AG10803 (cell line): ENCODE results near the gene CCDC8.
A peak's percentile ranks its signal among the peaks of the same experiment; 100 is the strongest.

Source experiments
- DNase-seq: peaks from one replicate; pipeline ENCODE4 v3.0.0; 2010; ENCODE audit warnings: low read depth
- H3K4me3 ChIP-seq: 2 replicates; pipeline ENCODE4 v1.5.1; 2011; ENCODE audit warnings: mild to moderate bottlenecking, low read length, control low read depth
- TF ChIP-seq, protein P1 (sequence below): conservative IDR thresholded peaks from 2 replicates; pipeline ENCODE4 v1.5.1; 2011; ENCODE audit warnings: mild to moderate bottlenecking, low read length, control low read depth, inconsistent platforms

The CCDC8 gene

DNA sequence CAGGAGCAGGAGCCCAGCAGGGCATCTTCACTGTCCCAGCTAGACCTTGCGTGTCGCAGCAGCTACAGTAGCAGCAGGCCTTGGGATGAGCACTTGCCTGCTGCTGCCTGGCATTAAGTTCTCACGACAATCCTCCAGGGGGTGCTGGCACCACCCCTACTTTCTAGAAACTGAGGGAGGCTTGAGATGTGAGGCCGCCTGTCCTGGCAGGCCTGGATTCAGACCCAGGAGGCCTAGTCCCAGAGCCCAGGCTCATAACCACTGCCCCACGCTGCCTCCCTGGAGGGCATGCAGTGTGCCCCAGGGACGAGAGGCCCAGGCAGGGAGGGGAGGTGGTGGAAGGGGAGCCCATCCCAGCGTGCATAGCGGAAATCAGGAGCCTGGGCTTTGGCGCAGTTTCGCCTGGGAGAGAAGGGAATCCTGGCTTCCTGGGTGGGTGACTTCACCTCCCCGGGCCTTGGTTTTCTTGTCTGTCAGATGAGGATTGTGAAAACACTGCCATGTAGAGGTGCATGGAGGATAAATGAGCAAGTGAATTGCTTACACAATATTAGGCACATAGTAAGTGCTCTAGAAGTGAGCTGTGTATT is 40.4 kb downstream of the CCDC8 start:
- H3K4me3 ChIP-seq: peak overlapping the region; percentile 12; the same call in 1 of the 2 replicates
- peak; percentile 44 for DNase-seq
- TF ChIP-seq, protein P1, sequence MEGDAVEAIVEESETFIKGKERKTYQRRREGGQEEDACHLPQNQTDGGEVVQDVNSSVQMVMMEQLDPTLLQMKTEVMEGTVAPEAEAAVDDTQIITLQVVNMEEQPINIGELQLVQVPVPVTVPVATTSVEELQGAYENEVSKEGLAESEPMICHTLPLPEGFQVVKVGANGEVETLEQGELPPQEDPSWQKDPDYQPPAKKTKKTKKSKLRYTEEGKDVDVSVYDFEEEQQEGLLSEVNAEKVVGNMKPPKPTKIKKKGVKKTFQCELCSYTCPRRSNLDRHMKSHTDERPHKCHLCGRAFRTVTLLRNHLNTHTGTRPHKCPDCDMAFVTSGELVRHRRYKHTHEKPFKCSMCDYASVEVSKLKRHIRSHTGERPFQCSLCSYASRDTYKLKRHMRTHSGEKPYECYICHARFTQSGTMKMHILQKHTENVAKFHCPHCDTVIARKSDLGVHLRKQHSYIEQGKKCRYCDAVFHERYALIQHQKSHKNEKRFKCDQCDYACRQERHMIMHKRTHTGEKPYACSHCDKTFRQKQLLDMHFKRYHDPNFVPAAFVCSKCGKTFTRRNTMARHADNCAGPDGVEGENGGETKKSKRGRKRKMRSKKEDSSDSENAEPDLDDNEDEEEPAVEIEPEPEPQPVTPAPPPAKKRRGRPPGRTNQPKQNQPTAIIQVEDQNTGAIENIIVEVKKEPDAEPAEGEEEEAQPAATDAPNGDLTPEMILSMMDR: peak; percentile 48

DNA sequence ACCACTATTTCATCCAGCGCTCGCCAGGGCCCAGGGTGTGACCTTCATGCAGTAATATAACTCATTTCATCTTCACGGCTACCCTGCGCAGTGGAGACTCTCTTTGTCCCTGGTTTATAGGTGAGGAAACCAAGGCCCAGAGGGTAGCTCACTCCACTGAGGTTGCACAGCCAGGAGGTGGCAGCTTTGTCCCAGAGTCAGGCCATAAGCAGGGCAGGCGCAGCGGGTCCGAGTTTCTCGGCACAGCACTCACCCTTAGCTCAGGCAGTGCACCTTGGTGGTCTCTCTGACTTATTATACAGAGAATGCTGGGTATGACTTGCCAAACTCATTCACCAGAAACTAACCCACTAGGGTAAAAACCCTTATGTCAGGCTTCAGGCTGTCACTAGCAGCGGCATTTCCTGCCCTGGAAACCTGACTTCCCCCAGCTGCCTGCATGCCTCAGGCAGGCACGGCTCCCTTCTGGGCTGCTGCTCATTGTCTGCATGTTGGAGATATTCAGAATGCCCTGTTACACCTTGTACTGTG is 41.9 kb downstream of the CCDC8 start:
- no peak for DNase-seq
- no peak overlapping the region for H3K4me3 ChIP-seq
- TF ChIP-seq, protein P1: no peak

DNA sequence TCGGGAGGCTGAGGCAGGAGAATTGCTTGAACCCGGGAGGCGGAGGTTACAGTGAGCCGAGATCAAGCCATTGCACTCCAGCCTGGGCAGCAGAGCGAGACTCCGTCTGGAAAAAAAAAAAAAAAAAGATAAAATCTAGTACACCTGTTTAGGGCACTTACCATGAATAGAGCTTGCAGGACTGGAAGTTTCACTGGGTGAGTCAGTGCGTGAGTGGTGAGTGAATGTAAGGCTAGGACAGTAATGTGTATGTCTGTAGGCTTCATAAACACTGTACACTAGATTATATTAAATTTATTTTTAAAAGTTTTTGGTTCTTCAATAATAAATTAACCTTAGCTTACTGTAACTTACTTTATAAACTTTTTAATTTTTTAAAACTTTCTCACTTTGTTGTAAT is 43.5 kb downstream of the CCDC8 start:
- DNase-seq: no peak
- TF ChIP-seq, protein P1: no peak
- H3K4me3 ChIP-seq: no peak overlapping the region

DNA sequence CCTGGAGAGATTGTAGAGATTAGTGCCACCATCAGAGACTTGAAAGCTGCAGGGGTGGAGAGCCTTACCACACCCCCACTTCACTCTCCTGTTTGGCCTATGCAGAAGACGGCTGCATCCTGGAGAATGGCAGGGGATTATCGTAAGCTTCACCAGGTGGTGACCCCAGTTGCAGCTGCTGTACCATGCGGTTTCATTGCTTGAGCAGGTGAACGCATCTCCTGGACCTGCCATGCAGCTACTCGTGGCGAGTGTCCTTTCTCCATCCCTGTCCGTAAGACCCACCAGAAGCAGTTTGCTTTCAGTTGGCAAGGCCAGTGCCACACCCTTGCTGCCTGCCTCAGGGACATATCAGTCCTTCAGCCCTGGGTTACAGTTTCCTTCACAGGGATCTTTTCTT is 45.2 kb downstream of the CCDC8 start:
- H3K4me3 ChIP-seq: no peak overlapping the region
- no peak for DNase-seq
- TF ChIP-seq, protein P1: no peak

DNA sequence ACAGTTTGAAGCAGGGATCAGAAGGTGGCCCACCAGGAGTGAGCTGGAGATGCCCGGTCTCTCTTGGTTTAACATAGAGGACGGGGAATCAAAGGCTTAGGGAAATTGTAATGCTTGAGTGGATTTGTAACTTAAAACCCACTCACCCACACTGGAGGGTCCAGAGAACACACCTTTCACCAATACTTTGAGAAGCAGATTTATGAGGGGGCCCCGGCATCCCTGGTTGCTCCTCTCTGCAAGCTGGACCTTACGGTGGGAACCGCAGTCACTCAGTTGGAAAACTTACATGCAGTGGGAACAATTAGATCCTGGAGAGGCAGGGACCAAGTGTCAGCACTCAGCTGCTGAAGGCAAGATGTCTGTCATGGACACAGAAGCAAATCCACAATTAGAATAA is 45.9 kb downstream of the CCDC8 start:
- TF ChIP-seq, protein P1: no peak
- H3K4me3 ChIP-seq: no peak overlapping the region
- DNase-seq: no peak

DNA sequence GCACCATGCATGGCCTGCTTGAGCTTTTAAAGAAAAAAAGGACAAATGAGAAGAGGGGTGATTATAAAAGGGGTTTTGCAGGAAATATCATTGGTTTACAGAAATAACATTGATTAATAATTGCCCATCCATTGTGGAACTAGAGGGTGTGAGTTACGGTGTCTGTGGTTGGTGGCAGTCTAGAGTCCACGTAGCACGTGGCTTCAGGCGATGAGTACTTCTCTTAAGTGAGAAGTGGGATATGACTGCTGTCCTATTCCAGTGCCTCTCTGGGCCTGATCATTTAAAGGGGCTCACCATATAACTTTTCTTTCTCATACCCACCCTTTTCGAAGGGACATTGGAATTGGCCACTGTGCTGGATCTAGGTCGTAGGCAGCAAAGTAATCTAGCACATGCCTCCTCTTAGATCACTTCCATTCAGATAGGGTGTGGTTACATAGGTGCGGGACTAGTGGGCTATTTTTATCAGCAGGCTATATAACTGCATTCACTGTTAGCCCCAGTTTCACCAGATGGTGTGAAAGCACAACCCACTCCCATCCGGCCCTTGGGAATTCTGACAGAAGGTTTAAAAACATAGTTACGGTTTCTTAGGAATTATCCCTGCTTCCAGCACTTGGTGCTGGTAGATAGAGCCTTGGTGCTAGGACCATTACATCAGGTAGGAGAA is 46.6 kb downstream of the CCDC8 start:
- TF ChIP-seq, protein P1: no peak
- no peak for DNase-seq
- H3K4me3 ChIP-seq: no peak overlapping the region

DNA sequence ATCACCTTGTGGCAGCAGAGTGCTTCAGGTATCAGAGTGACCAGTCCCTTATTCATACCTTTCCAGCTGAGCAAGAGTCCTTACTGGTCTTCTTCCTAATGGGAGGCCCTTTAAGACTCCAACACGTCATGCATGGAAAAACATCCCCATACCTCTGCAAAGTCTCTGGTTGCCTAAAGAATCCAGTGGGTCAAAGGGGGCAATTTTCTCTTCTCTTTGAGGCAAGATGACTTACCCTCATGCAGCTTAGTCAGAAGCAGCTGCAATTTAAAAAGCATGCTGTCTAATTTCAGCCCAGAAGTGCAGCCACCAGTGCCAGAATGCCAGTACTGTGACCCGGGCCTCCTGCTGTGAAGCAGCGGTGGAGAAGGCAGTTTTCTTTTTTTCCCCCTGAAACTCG is 47.8 kb downstream of the CCDC8 start:
- TF ChIP-seq, protein P1: no peak
- DNase-seq: no peak
- H3K4me3 ChIP-seq: no peak overlapping the region
